ENCODE results near the gene ZNF148. TPM values are rescaled to one million over a fixed set of nuclear protein-coding genes. Genes with fewer than 3 reads are reported as not detected.

Gene ZNF148
- total RNA-seq, 2 donors from 2014 or later, result 12.5 to 15.0 TPM

DNA sequence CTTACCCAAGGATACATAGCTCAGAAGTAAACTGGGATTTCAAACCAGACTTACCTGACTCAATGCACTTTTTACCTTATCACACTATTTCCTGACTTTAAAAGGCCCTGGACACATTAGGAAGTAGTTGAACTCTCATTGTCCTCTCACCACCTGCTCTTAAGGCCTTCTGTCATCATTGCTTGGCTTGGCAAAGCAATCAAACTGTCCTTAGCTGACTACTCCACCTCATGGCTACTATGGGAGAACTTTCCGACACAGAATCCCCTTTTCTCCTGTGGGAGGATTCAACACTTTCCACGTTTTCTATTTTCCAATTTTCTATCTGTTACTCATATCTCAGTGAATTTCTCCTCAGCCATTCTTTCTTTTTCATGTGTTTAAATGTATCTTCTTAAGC lies 55.4 kb downstream of the ZNF148 start:
- intact Hi-C loops (cut with DNase I), result no loop called here
- DNase-seq, result no peak
- TF ChIP-seq POLR2A (IDR thresholded peaks at IDR 0.05), result no peak
- TF ChIP-seq, protein P1, sequence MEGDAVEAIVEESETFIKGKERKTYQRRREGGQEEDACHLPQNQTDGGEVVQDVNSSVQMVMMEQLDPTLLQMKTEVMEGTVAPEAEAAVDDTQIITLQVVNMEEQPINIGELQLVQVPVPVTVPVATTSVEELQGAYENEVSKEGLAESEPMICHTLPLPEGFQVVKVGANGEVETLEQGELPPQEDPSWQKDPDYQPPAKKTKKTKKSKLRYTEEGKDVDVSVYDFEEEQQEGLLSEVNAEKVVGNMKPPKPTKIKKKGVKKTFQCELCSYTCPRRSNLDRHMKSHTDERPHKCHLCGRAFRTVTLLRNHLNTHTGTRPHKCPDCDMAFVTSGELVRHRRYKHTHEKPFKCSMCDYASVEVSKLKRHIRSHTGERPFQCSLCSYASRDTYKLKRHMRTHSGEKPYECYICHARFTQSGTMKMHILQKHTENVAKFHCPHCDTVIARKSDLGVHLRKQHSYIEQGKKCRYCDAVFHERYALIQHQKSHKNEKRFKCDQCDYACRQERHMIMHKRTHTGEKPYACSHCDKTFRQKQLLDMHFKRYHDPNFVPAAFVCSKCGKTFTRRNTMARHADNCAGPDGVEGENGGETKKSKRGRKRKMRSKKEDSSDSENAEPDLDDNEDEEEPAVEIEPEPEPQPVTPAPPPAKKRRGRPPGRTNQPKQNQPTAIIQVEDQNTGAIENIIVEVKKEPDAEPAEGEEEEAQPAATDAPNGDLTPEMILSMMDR (IDR thresholded peaks at IDR 0.05), result no peak
- WGBS, 2 donors, result 98 to 100% methylated on average over 2 of the region's 2 CpGs
- Histone ChIP-seq H3K4me3 (no peak overlapping the region), H3K4me1 (peaks cover 7% of the 10 kb centered on the region), H3K36me3 (replicated peaks in 1 of 2; ENCODE audit: insufficient read depth in 1 of 2, low read depth in 2 of 2) (no peaks in the 10 kb centered on the region), H3K27ac (no peak overlapping the region), H3K27me3 (no peaks in the 10 kb centered on the region), H3K9me3 (no peaks in the 10 kb centered on the region)
- no peak for ATAC-seq

DNA sequence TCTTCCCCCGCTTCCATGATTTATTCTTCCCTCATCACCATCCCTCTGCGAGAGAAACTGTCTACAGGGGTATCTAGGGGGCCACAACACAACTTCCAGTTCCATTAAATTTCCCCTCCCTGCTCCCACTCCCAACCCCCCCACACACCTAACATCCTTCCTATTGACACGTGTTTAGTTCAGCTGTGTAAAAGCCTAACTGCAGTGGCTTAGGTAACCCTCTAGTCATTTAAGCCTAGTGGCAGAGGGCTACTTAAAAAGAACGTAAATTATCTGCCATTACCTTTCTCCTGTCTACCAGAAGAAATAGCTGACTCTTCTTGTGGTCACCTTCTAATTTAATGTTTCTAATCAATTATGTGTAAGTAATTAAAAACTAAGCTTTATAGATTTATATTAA lies 56.3 kb downstream of the ZNF148 start:
- Histone ChIP-seq H3K4me1 (peaks cover 7% of the 10 kb centered on the region), H3K9me3 (no peaks in the 10 kb centered on the region), H3K27ac (no peak overlapping the region), H3K27me3 (no peaks in the 10 kb centered on the region), H3K36me3 (replicated peaks in 1 of 2; ENCODE audit: insufficient read depth in 1 of 2, low read depth in 2 of 2) (no peaks in the 10 kb centered on the region), H3K4me3 (no peak overlapping the region)
- DNase-seq (no peak), ATAC-seq (no peak)
- intact Hi-C loops (cut with DNase I), result no loop called here
- 87 to 94% methylated on average over 4 of the region's 4 CpGs for WGBS, 2 donors
- TF ChIP-seq, protein P1 (IDR thresholded peaks at IDR 0.05), result no peak
- no peak for TF ChIP-seq POLR2A (IDR thresholded peaks at IDR 0.05)

DNA sequence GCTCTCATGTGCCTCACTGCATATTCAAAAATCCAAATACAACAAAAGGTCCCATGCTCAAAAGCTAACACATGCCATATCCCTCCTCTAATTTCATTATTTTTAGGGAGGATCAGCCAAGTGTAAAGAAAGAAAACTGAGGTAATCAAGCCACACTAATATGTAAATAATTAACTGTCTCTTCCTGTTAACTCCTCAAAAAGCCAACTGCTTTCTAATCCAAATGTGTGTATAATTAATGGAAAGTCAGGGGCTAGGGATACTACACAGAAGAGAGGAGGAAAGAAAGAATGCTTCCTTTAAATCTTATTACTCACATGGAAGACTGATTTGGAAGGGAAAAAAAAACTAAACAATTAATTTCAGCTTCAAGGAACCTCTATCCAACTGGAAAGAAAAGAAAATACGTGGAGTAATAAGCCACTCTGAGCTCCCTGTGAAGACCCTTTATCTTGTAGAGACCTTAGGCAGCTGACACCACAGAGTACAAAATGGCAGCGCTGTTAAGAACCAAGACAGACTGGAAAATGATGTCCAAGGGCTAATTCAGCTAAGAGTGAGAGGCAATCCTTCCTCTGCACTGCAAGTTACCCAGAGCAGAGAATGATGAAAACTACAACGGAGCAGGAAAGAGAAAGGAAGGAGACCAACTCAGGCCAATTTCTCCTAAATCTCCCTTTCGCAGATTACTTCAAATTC lies 56.8 kb downstream of the ZNF148 start:
- Histone ChIP-seq H3K27me3 (no peaks in the 10 kb centered on the region), H3K4me1 (peaks cover 7% of the 10 kb centered on the region), H3K36me3 (replicated peaks in 1 of 2; ENCODE audit: insufficient read depth in 1 of 2, low read depth in 2 of 2) (peaks cover 0 to 1% of the 10 kb centered on the region in 2 donors), H3K4me3 (no peak overlapping the region), H3K27ac (no peak overlapping the region), H3K9me3 (no peaks in the 10 kb centered on the region)
- WGBS, 2 donors, result 89 to 90% methylated on average over 4 of the region's 4 CpGs
- intact Hi-C loops (cut with DNase I), result no loop called here
- no peak for TF ChIP-seq POLR2A (IDR thresholded peaks at IDR 0.05)
- TF ChIP-seq, protein P1 (IDR thresholded peaks at IDR 0.05), result no peak
- ATAC-seq (no peak), DNase-seq (no peak)

DNA sequence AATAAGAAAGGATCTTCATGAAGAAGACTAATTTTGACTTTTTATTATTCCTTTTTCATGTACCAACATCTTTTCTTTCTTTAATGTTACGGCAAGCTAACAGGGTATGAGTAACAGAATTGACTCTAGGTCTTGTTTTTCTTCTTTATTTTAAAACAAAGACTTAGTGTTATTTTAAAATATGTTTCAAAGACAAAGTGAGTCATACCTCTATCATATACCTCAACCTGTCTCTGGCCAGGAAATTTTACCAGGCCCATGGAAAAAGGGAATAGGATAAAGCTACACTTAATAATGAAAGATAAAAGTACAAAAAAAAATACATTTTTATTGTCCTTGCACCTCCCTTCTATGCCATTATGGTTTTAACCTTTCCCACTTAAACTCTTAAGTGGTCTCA lies 57.4 kb downstream of the ZNF148 start:
- 91 to 100% methylated on average over 1 of the region's 1 CpG for WGBS, 2 donors

More for the DNA sequence above, 57.4 kb downstream of the ZNF148 start:
- Histone ChIP-seq H3K36me3 (replicated peaks in 1 of 2; ENCODE audit: insufficient read depth in 1 of 2, low read depth in 2 of 2) (peaks cover 0 to 3% of the 10 kb centered on the region in 2 donors), H3K27me3 (no peaks in the 10 kb centered on the region), H3K9me3 (no peaks in the 10 kb centered on the region), H3K4me3 (no peak overlapping the region), H3K4me1 (peaks cover 7% of the 10 kb centered on the region), H3K27ac (no peak overlapping the region)
- ATAC-seq, result no peak
- intact Hi-C loops (cut with DNase I), result no loop called here
- TF ChIP-seq POLR2A (IDR thresholded peaks at IDR 0.05), result no peak
- TF ChIP-seq, protein P1 (IDR thresholded peaks at IDR 0.05), result no peak
- DNase-seq, result no peak
